ENCODE results near the gene IKZF3.

DNA sequence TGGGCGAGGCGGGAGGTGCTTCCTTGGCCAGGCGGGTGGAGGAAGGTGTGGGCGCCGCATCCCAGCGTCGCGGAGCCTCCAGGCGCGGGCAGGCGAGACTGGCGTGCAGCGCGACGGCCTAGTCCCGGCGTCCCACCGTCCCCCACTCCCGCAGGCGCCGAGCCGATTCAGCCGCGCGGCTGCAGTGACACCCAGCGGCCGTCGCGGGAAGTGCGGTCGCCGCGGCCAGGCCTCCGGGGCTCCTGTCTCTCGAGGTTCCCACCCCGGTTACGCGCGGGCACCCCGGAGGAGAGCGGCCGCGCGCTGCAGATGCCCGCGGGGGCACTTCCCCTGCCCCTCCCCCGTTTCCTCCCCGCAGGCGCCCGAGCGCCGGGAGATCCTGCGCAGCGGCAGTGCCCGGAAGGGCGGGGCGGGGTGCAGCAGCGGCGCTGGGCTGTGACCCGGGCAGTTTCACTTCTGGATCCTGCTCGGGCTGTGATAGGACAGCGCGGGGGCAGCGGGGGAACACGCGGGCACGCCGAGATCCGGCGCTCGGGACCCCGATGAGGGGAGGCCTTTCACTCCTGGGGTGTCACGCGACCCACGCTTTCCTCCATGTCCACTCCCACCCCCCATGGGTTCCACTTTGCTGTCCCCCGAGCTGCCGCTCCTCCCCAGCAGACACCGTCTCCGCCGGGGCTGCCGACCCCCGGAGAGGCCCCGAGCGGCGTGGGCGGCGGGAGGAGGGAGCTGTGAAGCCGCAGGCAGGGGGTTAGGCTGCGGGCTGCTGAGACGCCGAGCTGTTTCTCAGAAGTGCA, 109.8 kb downstream of the IKZF3 start:
- no peak for TF ChIP-seq GATA2 (IDR thresholded peaks at IDR 0.05; ENCODE audit: low read depth, low read length)
- no peak for TF ChIP-seq GATA3 (IDR thresholded peaks at IDR 0.05; ENCODE audit: low read depth, low read length)
